GM19467 (cell line): ENCODE results near the gene PITHD1.
"Not testable (repeated sequence)": the region's sequence is repeated elsewhere in the genome, so short reads cannot be mapped to it uniquely, and the experiment has no call there.

ENCODE experiments used
- ATAC-seq: cut with Tn5 transposase; IDR thresholded peaks from one replicate; pipeline ENCODE4 v1.9.1; 2021; ENCODE audit warnings: mild to moderate bottlenecking, moderate library complexity; ENCODE audit not compliant: unreplicated experiment

PITHD1 gene

GRCh38 chr1:23823767-23824166 lies 45.5 kb downstream of the PITHD1 start:
- no peak for ATAC-seq

GRCh38 chr1:23824711-23825075 lies 46.5 kb downstream of the PITHD1 start:
- ATAC-seq, result no peak

GRCh38 chr1:23825076-23825761 lies 47.0 kb downstream of the PITHD1 start, which contains the start of gene HMGCL:
Gene HMGCL, minus strand, starts transcription at chr1:23825429. Its CDS starts 14 bp downstream, at chr1:23825415.
- peak; percentile 73 for ATAC-seq

- no peak for ATAC-seq
Measured at GRCh38 chr1:23825762-23826522, 47.7 kb downstream of the PITHD1 start.

- ATAC-seq, result not testable (repeated sequence)
Measured at GRCh38 chr1:23826590-23826989, 48.4 kb downstream of the PITHD1 start.

- ATAC-seq, result no peak
Measured at GRCh38 chr1:23827717-23828116, 49.5 kb downstream of the PITHD1 start.

GRCh38 chr1:23834156-23834555 lies 55.9 kb downstream of the PITHD1 start:
- ATAC-seq, result not testable (repeated sequence)

- no peak for ATAC-seq
Measured at GRCh38 chr1:23836037-23836436, 57.8 kb downstream of the PITHD1 start.
